AG08395 (cell line): ENCODE data around the gene SLC24A4.

Experiments
- DNase-seq: peaks from one replicate; pipeline ENCODE4 v3.0.0; 2012; ENCODE audit warnings: mixed read lengths, low spot score

SLC24A4 gene

DNA sequence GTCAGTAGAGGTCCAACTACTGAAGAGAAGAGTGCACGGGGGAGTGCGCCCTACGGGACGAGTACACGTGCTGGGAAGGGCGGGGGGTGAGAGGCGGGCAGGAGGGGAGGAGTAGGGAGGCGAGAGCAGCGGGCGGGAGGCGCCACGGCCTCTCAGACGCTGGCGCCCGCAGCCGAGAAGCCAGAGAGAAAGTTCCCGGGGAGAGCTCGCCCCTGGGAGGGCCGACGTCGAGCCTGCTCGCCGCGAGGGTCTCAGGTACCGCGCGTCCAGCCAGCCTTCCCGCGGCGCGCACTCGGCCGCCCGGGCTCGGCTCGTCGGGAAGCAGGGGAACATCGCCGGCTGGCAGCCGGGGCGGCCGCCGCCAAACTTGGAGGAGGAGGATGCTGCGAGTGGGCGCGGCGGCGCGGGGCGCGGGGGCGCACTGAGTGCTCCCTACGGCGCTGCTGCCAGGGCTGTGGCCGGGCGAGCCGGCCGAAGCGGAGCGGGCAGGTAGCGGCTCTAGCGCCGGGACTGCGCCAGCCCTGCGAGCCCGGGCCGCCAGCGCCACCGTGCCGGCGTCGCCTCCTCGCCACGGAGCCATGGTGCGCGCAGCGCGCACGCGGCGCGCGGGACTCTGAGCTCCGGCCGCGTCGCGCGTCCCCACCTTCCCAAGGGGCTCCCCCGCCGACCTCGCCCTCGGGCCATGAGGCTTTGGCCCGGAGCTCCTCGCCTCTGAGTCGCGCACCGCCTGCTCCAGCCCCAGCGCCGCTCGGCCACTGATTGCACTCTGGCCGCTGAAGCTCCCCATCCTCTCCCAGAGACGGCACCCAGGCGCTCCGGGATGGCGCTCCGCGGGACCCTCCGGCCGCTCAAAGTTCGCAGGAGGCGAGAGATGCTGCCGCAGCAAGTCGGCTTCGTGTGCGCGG is at the start of gene SLC24A4:
SLC24A4 (plus strand) TSS at position 155 of the 905 bp plus-strand sequence; CDS start at position 821, 666 bp downstream.
- DNase-seq = peak; percentile 25

- DNase-seq = no peak
Observed at GRCh38 chr14:92273166-92273565, 49.8 kb upstream of the SLC24A4 start.

DNA sequence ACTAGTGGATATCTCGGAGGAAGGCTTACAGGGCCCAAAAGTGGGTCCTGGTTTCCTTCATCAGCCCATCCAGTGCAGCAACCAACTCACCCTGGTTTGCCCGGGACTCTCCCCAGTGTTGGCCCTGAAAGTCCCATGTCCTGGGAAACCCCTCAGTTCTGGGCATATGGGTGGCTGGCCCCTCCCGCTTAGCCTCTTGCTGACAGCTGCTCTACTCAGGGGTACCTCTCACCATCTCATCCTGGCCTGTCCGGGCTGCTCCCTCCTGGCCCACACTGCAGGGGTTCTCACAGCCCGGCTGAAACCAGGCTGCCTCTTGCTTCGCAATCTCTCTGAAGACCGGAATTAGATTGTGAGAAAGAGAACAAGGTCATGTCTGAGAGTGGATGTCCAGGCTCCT is 48.9 kb upstream of the SLC24A4 start:
- DNase-seq = no peak

- no peak for DNase-seq
Observed at GRCh38 chr14:92276074-92276473, 46.9 kb upstream of the SLC24A4 start.

DNA sequence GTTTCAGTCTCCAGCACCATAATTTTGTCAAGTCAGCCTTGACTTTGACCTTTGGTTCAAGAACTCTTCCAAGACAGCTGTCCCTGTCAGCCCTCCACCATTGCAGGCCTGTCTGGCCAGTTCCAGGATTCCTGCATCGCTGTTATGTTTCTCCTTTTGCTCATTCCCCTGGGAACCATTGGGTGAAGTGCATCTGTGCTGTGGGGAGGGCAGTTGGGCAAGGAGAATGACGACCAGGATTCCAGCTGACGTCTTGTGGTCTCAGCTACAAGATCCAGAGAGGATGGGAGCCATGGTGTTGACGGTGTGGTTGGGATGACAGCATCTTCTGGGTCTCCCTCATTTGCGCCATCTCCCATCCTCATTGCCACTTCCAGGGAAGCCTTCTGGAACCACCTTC is 45.9 kb upstream of the SLC24A4 start:
- no peak for DNase-seq

DNA sequence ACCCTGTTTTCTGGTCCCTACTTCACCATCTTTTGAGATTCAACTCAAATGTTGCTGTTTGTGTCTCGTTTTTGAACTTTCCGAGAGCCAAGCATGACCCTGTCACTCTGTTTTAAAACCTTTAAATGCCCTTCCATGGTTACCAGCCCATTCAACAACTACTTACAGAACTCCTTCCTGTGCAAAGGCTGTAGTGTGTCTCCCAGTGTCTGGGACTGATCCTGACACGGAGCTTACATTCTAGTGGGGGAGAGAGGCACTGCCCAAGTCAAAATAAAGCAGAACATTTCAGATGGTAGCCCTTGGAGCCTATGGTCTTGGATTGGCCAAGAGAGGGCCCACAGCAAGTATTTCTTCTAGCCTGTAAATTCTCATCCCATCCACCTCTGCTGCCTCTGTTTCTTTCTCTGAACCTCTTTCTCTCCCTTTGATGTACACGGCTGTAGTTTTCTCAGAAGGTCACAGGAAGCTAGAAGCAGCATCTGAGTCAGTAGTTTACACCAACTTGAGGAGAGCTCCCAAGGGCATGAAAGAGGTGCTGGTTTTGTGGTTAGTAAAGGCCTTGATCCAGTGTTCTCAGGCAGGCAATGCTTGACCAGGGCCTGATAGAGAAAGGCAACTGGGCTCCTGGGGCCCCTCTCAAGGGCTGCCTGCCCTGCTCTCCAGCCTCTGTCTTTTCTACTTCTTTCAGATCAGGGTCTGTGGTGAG is 42.3 kb upstream of the SLC24A4 start:
- no peak for DNase-seq

- DNase-seq = no peak
Observed at GRCh38 chr14:92282669-92283068, 40.3 kb upstream of the SLC24A4 start.

GRCh38 chr14:92285311-92285710 is 37.7 kb upstream of the SLC24A4 start:
- DNase-seq = no peak

DNA sequence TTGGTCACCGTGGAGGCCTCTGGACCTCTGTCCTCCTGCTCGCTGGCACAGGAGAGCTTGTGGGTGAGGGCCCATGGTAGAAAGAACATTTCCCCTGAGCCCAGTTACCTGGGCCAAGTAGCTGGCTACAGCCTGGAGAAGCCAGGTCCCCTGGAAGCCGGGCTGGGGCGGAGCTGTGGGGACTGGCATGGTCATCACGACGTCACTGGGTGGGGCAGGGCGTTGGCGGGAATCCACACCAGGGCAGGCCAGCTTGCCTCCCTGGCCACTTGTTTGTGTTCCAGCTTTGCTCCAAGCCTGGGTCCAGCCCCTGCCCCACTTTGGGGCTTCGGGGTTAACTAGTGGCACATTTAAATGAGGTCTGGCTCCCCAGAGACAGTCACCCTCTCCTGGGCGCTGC is 35.0 kb upstream of the SLC24A4 start:
- no peak for DNase-seq

GRCh38 chr14:92288994-92289660 is 33.8 kb upstream of the SLC24A4 start:
- DNase-seq = no peak

DNA sequence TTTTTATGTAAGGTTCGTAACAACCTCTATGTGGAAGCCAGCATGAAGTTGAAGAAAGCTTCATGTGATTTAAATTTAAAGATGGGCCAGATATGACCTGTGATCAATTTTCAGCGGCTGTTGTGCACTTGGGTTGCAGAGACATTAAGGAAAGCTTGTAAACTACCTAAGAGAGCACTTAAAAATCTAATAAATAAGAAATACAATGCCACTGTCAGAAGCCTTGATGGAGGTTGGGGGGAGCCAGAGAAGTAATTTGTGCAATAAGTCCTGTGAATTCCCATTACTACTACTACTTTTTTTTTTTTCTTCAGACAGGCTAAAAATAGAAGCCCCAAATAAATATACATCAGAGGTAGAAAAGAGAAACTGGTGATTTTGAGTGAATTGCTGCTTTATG is 30.3 kb upstream of the SLC24A4 start:
- no peak for DNase-seq

DNA sequence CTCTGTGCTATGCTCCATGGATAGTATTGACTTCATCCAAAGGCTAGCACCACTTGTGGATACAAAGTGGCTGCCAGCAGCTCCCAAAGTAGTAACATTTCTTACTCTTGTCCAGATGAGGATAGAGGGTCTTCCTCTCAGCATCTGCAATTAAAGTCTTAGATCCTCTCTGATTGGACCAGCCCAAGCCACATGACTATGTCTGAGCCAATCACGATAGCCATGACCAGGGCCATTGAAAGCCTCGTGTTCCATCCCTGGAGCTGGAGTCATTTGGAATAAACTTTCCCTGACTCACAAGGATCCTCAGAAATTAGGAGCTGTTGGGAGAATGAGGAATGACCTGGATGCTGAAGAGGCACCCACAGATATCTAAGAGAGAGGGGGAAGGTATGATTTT is 28.5 kb upstream of the SLC24A4 start:
- no peak for DNase-seq

GRCh38 chr14:92297818-92298595 is 25.0 kb upstream of the SLC24A4 start:
- DNase-seq = no peak

GRCh38 chr14:92302481-92302880 is 20.5 kb upstream of the SLC24A4 start:
- no peak for DNase-seq

DNA sequence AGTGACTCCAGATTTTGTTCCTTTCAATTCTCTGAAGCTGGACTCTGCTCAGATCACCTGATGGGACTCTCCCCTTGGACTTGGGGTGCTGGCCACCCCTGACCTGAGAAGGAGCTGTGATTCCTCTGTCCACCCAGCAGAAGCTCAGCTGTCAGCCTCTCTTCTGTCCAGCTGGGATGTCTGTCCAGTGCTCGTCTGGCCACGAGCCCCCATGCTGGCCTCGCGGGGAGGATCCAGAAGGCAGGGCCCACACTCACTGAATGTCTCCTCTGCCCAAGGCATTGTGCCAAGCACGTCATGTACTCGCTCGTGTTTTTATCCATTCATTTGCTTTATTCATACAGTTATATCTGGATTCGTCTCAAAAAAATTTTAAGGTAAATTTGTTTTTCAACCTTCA is 14.2 kb upstream of the SLC24A4 start:
- DNase-seq = no peak

DNA sequence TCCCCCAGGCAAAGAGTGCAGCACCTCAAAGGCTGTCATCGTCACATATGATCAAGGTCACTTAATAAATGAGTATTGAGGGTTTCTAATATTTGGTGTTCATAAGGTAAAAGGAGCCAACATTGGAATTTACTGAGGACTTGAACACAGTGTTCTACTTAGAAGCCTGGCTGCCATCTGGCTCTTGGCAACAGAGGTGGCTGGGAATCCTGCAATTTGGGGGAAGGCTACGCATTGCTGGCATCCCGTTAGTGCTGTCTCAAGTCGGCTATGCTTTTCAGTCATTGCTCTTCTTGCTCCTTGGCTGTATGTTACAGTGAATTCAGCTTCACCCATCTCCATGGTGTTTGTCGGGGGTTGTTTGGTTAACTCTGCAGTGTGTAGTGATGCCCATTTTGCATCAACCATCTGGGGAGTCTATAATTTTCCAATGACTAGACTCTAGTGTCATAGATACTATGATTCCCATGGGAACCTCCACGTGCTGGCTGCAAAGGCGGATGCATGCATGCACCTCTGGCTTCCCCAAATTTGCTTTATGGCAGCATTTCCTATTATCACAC is 12.9 kb upstream of the SLC24A4 start:
- DNase-seq = no peak

GRCh38 chr14:92310776-92311375 is 12.1 kb upstream of the SLC24A4 start:
- DNase-seq = no peak

DNA sequence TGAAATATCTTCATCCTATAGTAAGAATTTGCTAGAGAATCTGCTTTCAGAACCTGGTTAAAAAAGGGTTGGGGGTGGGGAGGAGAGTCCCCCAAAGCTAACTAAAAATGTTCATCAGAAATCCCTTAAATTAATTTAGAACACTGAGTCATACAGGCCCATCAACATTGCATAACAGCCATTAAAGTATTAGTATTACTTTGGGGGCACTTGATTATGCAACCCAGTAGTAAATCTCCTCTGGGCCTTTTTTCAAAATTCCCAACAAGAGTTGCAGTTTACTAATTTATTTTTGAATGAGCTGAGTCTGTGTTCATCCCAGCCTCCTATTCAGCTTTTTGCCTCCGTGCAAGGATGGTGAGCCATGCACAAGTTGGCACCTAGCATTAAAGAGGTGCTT is 8.8 kb upstream of the SLC24A4 start:
- no peak for DNase-seq

DNA sequence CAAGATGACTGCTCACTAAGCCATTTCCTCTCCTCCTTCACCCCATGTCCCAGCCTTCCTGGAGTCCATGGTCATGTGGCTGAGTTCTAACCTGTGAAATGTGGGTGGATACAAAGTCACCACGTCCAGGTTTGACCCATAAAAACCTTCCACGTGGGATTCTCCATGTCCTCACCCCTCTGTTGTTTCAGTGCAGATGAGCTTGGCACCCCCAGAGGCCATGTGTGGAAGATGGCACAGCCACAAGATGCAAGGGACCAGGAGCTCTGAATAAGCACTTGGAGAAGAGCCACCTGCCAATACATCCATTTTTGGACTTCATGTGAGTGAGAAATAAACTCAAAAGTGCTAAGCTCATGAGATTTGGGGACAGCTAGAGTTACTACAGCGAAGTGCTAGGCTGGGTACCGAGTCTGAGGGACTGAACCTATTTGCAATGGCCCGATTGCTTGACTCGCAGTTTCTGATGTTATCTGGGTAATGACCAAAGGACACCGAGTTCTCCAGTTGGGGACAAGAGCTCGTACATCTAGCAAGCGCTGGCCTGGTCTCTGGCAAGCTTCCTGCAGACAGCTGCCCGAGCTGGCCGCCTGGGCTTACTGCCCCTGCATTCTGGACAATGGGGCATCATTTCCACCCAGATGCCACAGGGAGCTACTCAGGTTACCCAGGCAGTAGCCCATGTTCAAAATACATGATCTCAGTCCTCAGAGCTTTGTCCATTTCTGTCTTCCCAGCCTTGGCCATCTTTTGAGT is 7.7 kb upstream of the SLC24A4 start:
- no peak for DNase-seq

GRCh38 chr14:92316176-92316575 is 6.8 kb upstream of the SLC24A4 start:
- DNase-seq = no peak

DNA sequence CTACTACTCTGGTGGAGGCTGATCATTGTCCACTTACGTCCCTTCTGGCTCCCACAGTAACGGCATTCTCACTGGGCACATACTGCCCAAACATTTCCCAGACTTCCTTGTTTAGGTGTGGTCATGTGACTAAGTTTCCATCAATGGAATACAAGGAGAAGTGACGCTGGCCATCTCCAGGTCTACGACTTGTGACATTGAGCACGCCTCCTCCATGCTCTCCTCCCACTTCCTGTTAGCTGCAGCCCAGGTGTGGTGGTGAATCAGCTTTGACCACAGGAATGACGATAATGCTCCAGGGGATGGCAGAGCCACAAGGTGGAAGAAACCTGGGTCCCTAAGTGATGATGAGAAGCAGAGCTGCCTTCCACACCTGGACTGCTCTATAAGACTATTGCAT is 6.0 kb upstream of the SLC24A4 start:
- DNase-seq = no peak
